ENCODE data around the gene STX11. TPM values are rescaled to one million over a fixed set of nuclear protein-coding genes. Genes with fewer than 3 reads are reported as not detected.

Gene STX11
- polyA plus RNA-seq, 1 donor from 2014 or later: not detected

- H4K20me1 ChIP-seq (ENCODE audit: insufficient read depth): no peaks in the 10 kb centered on the region
- no peaks in the 10 kb centered on the region for H3K36me3 ChIP-seq (ENCODE audit: insufficient read depth, low read length)
- H3K9me2 ChIP-seq (ENCODE audit: insufficient read depth, low read length): no peaks in the 10 kb centered on the region
These were observed 63.0 kb downstream of the STX11 start for GRCh38 chr6:144213315-144213714.

GRCh38 chr6:144214029-144214428 is 63.7 kb downstream of the STX11 start:
- Histone ChIP-seq H3K36me3 (ENCODE audit: insufficient read depth, low read length) (no peaks in the 10 kb centered on the region), H3K4me2 (ENCODE audit: low read length) (no peak overlapping the region), H3K4me3 (ENCODE audit: low read length) (no peak overlapping the region), H3K27ac (ENCODE audit: low read length) (no peak overlapping the region), H3K9me3 (ENCODE audit: low read length) (no peaks in the 10 kb centered on the region), H3K79me2 (replicated peaks; ENCODE audit: insufficient read depth, low read length) (no peaks in the 10 kb centered on the region), H4K20me1 (ENCODE audit: insufficient read depth) (no peaks in the 10 kb centered on the region), H3K27me3 (ENCODE audit: insufficient read depth, low read depth, low read length) (no peaks in the 10 kb centered on the region), H3K9ac (ENCODE audit: low read length) (no peak overlapping the region), H3K9me2 (ENCODE audit: insufficient read depth, low read length) (no peaks in the 10 kb centered on the region), H3F3A (ENCODE audit: insufficient read depth, low read length, poor library complexity, severe bottlenecking) (no peaks in the 10 kb centered on the region), H2AFZ (ENCODE audit: low read depth, low read length) (no peak overlapping the region)
- TF ChIP-seq SMC3 (conservative IDR thresholded peaks at IDR 0.05; ENCODE audit: poor library complexity) (no peak), EZH2 (IDR thresholded peaks at IDR 0.05; ENCODE audit: borderline replicate concordance, insufficient read depth, low read length, poor library complexity, severe bottlenecking) (no peak), MXI1 (conservative IDR thresholded peaks at IDR 0.05; ENCODE audit: poor library complexity, severe bottlenecking) (no peak), RAD21 (conservative IDR thresholded peaks at IDR 0.05) (no peak), REST (IDR thresholded peaks at IDR 0.05; ENCODE audit: borderline replicate concordance) (no peak), CTCF (IDR thresholded peaks at IDR 0.05; ENCODE audit: poor library complexity, severe bottlenecking) (no peak)

More at GRCh38 chr6:144213315-144213714, 63.0 kb downstream of the STX11 start:
- Histone ChIP-seq H3K4me3 (ENCODE audit: low read length) (no peak overlapping the region), H3F3A (ENCODE audit: insufficient read depth, low read length, poor library complexity, severe bottlenecking) (no peaks in the 10 kb centered on the region), H2AFZ (ENCODE audit: low read depth, low read length) (no peak overlapping the region), H3K9me3 (ENCODE audit: low read length) (no peaks in the 10 kb centered on the region), H3K4me2 (ENCODE audit: low read length) (no peak overlapping the region), H3K27me3 (ENCODE audit: insufficient read depth, low read depth, low read length) (no peaks in the 10 kb centered on the region), H3K9ac (ENCODE audit: low read length) (no peak overlapping the region), H3K79me2 (replicated peaks; ENCODE audit: insufficient read depth, low read length) (no peaks in the 10 kb centered on the region), H3K27ac (ENCODE audit: low read length) (no peak overlapping the region)
- TF ChIP-seq EP300 (conservative IDR thresholded peaks at IDR 0.05; ENCODE audit: poor library complexity, severe bottlenecking) (no peak), EZH2 (IDR thresholded peaks at IDR 0.05; ENCODE audit: borderline replicate concordance, insufficient read depth, low read length, poor library complexity, severe bottlenecking) (no peak), REST (IDR thresholded peaks at IDR 0.05; ENCODE audit: borderline replicate concordance) (no peak), MXI1 (conservative IDR thresholded peaks at IDR 0.05; ENCODE audit: poor library complexity, severe bottlenecking) (no peak), RAD21 (conservative IDR thresholded peaks at IDR 0.05) (no peak), SMC3 (conservative IDR thresholded peaks at IDR 0.05; ENCODE audit: poor library complexity) (no peak), POLR2AphosphoS5 (IDR thresholded peaks at IDR 0.05) (no peak), TAF1 (IDR thresholded peaks at IDR 0.05; ENCODE audit: low read depth) (no peak), CTCF (IDR thresholded peaks at IDR 0.05; ENCODE audit: poor library complexity, severe bottlenecking) (no peak)

All from neural cell (in vitro differentiated cells).